NCI-H748 (cell line): ENCODE measurements around the gene FBXO48.
A peak's percentile ranks its signal among the peaks of the same experiment; 100 is the strongest.

Experiments
- DNase-seq: peaks from one replicate; lab custom pipeline; 2025; ENCODE audit not compliant: unreplicated experiment; lab: John Stamatoyannopoulos, UW

The FBXO48 gene

GRCh38 chr2:68414876-68415275 is 52.2 kb downstream of the FBXO48 start:
- peak; percentile 53 for DNase-seq

- no peak for DNase-seq
Measured at GRCh38 chr2:68414452-68414851, 52.6 kb downstream of the FBXO48 start.

DNA sequence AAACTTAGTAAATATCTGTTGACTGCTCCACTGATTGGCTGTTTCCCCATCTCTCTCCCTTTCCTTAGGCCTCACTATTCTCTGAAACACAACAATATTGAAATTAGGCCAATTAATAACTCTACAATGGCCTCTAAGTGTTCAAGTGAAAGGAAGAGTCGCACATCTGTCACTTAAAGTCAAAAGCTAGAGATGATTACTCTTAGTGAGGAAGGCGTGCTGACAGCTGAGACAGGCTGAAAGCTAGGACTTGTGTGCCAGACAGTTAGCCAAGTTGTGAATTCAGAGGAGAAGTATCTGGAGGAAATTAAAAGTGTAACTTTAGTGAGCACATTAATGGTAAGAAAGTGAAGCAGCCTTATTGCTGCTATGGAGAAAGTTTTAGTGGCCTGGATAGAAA is 53.6 kb downstream of the FBXO48 start:
- no peak for DNase-seq

DNA sequence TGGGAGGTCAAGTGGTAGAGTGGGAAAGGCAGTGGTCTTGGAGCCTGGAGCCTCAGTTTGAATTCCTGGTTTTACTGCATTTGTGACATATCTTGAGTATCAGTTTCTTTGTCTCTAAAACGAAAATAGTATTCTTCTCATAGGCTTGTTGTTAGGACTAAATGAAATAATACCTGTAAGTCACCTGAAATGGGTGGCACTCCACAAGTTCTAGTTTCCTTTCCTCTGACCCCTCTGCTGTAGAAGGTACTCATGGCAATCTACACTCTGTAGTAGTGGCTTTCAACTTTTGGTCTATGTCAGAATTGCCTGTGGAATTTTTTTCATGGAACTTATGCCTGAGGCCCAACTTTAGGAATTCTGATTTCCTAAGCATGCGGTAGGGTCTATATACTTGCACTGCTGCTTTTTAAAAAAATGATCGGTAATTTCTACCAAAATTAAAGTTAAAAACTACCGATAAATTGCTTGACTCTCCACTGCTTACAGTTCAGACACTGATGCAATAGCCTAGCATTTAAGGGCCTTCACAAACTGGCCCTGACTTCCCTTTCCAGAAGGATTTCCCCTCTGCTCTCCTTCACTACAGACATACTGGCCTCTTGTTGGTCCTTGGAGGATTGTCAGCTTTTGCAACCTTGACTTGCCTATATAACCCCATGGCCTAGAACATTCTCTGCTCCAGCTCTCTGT is 54.8 kb downstream of the FBXO48 start:
- no peak for DNase-seq

DNA sequence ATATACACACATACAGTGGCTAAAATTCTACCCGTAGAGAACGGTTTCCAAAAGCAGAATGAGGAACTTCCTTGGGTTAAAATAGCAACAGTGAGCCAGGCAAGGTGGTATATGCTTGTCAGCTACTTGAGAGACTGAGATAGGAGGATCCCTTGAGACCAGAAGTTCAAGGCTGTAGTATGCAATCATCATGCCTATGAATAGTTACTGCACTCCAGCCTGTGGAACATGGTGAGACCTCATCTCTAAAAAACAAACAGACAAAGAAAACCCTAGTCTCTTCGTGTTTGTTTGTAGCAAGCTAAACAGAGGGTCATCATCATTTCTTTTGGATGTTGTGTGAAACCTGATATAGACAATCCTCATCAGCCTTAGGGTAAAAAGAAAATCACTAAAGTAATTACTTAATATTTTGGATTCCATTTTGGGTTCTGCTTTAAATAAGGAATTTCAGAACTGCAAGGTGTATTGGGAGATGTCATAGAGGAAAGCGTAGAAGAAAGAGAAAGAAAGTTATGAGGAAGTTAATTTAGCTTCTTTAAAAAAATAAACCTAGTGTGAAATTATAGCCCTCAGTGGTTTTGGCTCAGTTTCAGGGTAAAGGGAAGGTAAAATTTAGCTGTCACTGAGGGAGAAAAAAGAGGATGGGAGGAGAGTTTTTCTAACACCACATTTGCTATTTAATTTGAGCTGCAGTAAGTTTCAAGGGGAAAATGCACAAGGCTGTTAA is 55.5 kb downstream of the FBXO48 start:
- DNase-seq = no peak
